OCI-LY1 (cell line): ENCODE data around the gene TTL.

ENCODE experiments used
- H2AFZ ChIP-seq: fragments of 200-600 bp; sonication (generic), shearing (Covaris generic); 2 replicates; pipeline ENCODE4 v1.6.0; 2014; ENCODE audit warnings: antibody characterized with exemption, mild to moderate bottlenecking, low read length
- H3F3A ChIP-seq: fragments of 200-600 bp; sonication (generic), shearing (Covaris generic); 2 replicates; pipeline ENCODE4 v1.6.0; 2014; ENCODE audit warnings: mild to moderate bottlenecking, antibody characterized with exemption, low read length, moderate library complexity; ENCODE audit not compliant: insufficient read depth
- H3K27ac ChIP-seq: fragments of 200-600 bp; sonication (generic); 2 replicates; pipeline ENCODE4 v1.5.1; 2014; ENCODE audit warnings: low read length, mixed run types, mild to moderate bottlenecking, low read depth; ENCODE audit not compliant: poor library complexity, severe bottlenecking
- H3K27me3 ChIP-seq: fragments of 200-600 bp; sonication (generic); 2 replicates; pipeline ENCODE4 v1.6.0; 2014; ENCODE audit warnings: antibody characterized with exemption, mild to moderate bottlenecking, low read length, moderate library complexity; ENCODE audit not compliant: insufficient read depth
- H3K36me3 ChIP-seq: fragments of 200-600 bp; sonication (generic); 2 replicates; pipeline ENCODE4 v1.6.1; 2014; ENCODE audit warnings: mild to moderate bottlenecking, antibody characterized with exemption, low read length, moderate library complexity, mixed read lengths; ENCODE audit not compliant: insufficient read depth
- H3K4me1 ChIP-seq: fragments of 200-600 bp; sonication (generic); 2 replicates; pipeline ENCODE4 v1.5.1; 2014; ENCODE audit warnings: mild to moderate bottlenecking, low read length, moderate library complexity; ENCODE audit not compliant: insufficient read depth, severe bottlenecking
- H3K4me2 ChIP-seq: fragments of 200-600 bp; sonication (generic), shearing (Covaris generic); 2 replicates; pipeline ENCODE4 v1.6.1; 2014; ENCODE audit warnings: low read length
- H3K4me3 ChIP-seq: fragments of 200-600 bp; sonication (generic); 2 replicates; pipeline ENCODE4 v1.5.1; 2014; ENCODE audit warnings: low read length, low read depth, mild to moderate bottlenecking, mixed read lengths; ENCODE audit not compliant: poor library complexity, severe bottlenecking
- H3K79me2 ChIP-seq: fragments of 200-600 bp; shearing (Covaris generic); 2 replicates; pipeline ENCODE4 v1.6.1; 2016; ENCODE audit warnings: mixed run types, low read length, mixed read lengths; ENCODE audit not compliant: insufficient read depth
- H3K9ac ChIP-seq: fragments of 200-600 bp; sonication (generic), shearing (Covaris generic); 2 replicates; pipeline ENCODE4 v1.6.1; 2014; ENCODE audit warnings: mild to moderate bottlenecking, low read length, mixed read lengths
- H3K9me2 ChIP-seq: fragments of 200-600 bp; sonication (generic), shearing (Covaris generic); 2 replicates; pipeline ENCODE4 v1.6.1; 2014; ENCODE audit warnings: low read depth, mild to moderate bottlenecking, low read length, mixed read lengths
- H3K9me3 ChIP-seq: fragments of 200-600 bp; shearing (Covaris generic); 2 replicates; pipeline ENCODE4 v1.6.1; 2014; ENCODE audit warnings: low read length, mixed read lengths
- H4K20me1 ChIP-seq: fragments of 200-600 bp; sonication (generic), shearing (Covaris generic); 2 replicates; pipeline ENCODE4 v1.6.0; 2016; ENCODE audit warnings: mild to moderate bottlenecking, low read length; ENCODE audit not compliant: insufficient read depth
- CTCF ChIP-seq: fragments of 200-600 bp; sonication (generic), shearing (Covaris generic); IDR thresholded peaks from 2 replicates; pipeline ENCODE4 v1.5.1; 2017; ENCODE audit warnings: mild to moderate bottlenecking, antibody characterized with exemption, low read length, moderate library complexity, mixed read lengths
- EZH2 ChIP-seq: fragments of 200-600 bp; sonication (generic), shearing (Covaris generic); IDR thresholded peaks from 2 replicates; pipeline ENCODE4 v1.8.0; 2017; ENCODE audit warnings: borderline replicate concordance, mixed run types, mild to moderate bottlenecking, antibody characterized with exemption, low read length, moderate library complexity, mixed read lengths

Gene TTL

GRCh38 chr2:112585873-112586464 is 104.0 kb downstream of the TTL start:
- Histone ChIP-seq H3K4me2 (no peak overlapping the region), H3K4me3 (no peak overlapping the region), H3F3A (0 out of 2 replicates have a peak, but pooled peaks cover 6% of the 10 kb centered on the region), H3K79me2 (no peaks in the 10 kb centered on the region), H3K27ac (no peak overlapping the region), H4K20me1 (no peaks in the 10 kb centered on the region), H3K36me3 (peaks cover 7% of the 10 kb centered on the region; the same call in 1 of the 2 replicates), H3K4me1 (peaks cover 31% of the 10 kb centered on the region), H3K9me2 (no peaks in the 10 kb centered on the region), H3K27me3 (no peaks in the 10 kb centered on the region), H3K9ac (no peak overlapping the region), H3K9me3 (no peaks in the 10 kb centered on the region), H2AFZ (no peak overlapping the region)
- no peak for TF ChIP-seq CTCF
- no peak for TF ChIP-seq EZH2

DNA sequence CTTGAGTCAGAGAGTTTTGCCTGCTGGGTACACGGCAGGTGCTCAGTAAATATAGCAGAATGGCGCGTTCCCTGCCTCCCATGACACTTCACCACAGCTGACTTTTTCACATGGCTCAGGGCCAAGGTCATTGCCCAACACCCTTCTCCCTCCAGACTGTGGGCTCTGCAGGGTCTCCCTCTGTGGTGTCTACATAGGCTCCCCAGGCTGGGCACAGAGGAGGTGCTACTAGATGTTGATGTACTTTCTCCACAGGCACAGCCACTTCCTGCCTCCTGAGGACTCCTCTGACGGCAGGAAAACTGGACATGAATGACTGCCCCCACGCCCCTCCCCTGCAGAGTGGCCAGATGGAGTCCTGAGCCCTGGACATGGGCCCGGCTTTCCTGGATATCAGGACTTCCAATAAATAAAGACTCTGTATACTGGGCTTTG is 106.7 kb downstream of the TTL start:
- peaks cover 7% of the 10 kb centered on the region for H3K36me3 ChIP-seq
- no peak overlapping the region for H2AFZ ChIP-seq
- H3K4me3 ChIP-seq, result no peak overlapping the region
- no peak overlapping the region for H3K9ac ChIP-seq
- H3K27ac ChIP-seq, result no peak overlapping the region
- H3K79me2 ChIP-seq, result no peaks in the 10 kb centered on the region
- no peaks in the 10 kb centered on the region for H4K20me1 ChIP-seq
- H3K9me2 ChIP-seq, result no peaks in the 10 kb centered on the region
- no peak overlapping the region for H3K4me2 ChIP-seq
- no peaks in the 10 kb centered on the region for H3K27me3 ChIP-seq
- H3F3A ChIP-seq, result no peaks in the 10 kb centered on the region
- no peaks in the 10 kb centered on the region for H3K9me3 ChIP-seq
- H3K4me1 ChIP-seq, result peaks cover 14% of the 10 kb centered on the region
- TF ChIP-seq CTCF, result no peak
- no peak for TF ChIP-seq EZH2
